GM19193 (cell line): ENCODE data around the gene SLC48A1.

Experiments
- POLR2A ChIP-seq: IDR thresholded peaks from 4 replicates; pipeline ENCODE4 v1.6.1; 2011; ENCODE audit not compliant: insufficient read depth, insufficient read length; ENCODE audit errors: extremely low read depth

The SLC48A1 gene

GRCh38 chr12:47785887-47786661 lies 13.0 kb downstream of the SLC48A1 start:
- no peak for TF ChIP-seq POLR2A

- no peak for TF ChIP-seq POLR2A
These were observed 13.7 kb downstream of the SLC48A1 start for GRCh38 chr12:47786662-47787280.

GRCh38 chr12:47787596-47788319 lies 14.7 kb downstream of the SLC48A1 start:
- TF ChIP-seq POLR2A, result no peak

- no peak for TF ChIP-seq POLR2A
These were observed 16.1 kb downstream of the SLC48A1 start for GRCh38 chr12:47789141-47789540.

GRCh38 chr12:47789712-47790489 lies 16.9 kb downstream of the SLC48A1 start:
- TF ChIP-seq POLR2A, result no peak

- TF ChIP-seq POLR2A, result no peak
These were observed 17.8 kb downstream of the SLC48A1 start for GRCh38 chr12:47790676-47791350.

- no peak for TF ChIP-seq POLR2A
These were observed 18.3 kb downstream of the SLC48A1 start for GRCh38 chr12:47791351-47791746.

- no peak for TF ChIP-seq POLR2A
These were observed 18.8 kb downstream of the SLC48A1 start for GRCh38 chr12:47791874-47792273.

- TF ChIP-seq POLR2A, result no peak
These were observed 20.1 kb downstream of the SLC48A1 start for GRCh38 chr12:47793015-47793681.

- TF ChIP-seq POLR2A, result no peak
These were observed 21.6 kb downstream of the SLC48A1 start for GRCh38 chr12:47794679-47795078.

GRCh38 chr12:47795121-47795813 lies 22.2 kb downstream of the SLC48A1 start:
- TF ChIP-seq POLR2A, result no peak

- TF ChIP-seq POLR2A, result no peak
These were observed 22.9 kb downstream of the SLC48A1 start for GRCh38 chr12:47795814-47796411.

- TF ChIP-seq POLR2A, result no peak
These were observed 24.4 kb downstream of the SLC48A1 start for GRCh38 chr12:47797441-47797840.
